ENCODE results near the gene SVEP1.

The SVEP1 gene

DNA sequence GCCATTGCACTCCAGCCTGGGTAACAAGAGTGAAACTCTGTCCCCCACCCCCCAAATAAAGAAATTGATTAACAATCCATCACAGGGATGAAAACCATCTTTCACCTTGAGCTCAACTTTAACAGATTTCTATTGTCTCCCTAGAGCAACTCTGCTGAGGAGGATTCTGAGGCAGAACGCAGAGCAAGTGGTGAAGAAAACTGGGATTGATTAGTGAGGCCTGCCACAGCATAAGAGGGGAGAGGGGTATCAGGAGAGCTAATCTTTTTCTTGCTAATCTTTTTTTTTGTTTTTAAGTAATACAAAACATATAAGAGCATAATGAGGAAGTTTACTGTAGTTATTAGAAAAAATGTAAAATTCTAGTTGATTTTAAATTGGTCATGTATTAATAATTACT lies 250.8 kb downstream of the SVEP1 start:
- in situ Hi-C loops (cut with MboI; ENCODE audit: low sequenced_read_pairs): no loop called here

- in situ Hi-C loops (cut with MboI; ENCODE audit: low sequenced_read_pairs): no loop called here
Measured at GRCh38 chr9:110327716-110328115, 251.8 kb downstream of the SVEP1 start.

DNA sequence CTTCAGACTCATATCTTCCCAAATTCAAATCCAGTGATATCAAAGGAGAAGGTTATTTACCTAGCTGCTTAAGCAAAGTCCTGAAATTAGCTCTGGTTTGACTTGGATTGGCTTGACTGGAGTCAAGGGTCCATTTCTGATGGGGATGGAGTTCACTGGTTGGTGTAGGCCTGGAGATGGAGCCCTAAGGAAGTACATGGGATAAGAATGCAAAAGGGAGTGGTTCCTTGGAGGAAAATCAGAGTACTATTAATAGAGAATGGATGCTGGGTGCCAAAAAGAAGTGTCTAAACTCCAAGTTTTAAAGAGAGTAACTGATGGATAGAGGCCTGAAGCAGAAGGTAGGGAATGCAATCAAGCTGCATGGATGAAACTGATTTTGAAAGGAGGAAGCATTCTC lies 255.7 kb downstream of the SVEP1 start:
- in situ Hi-C loops (cut with MboI; ENCODE audit: low sequenced_read_pairs): no loop called here

GRCh38 chr9:110320651-110321445 lies 258.7 kb downstream of the SVEP1 start:
- in situ Hi-C loops (cut with MboI; ENCODE audit: low sequenced_read_pairs): no loop called here

DNA sequence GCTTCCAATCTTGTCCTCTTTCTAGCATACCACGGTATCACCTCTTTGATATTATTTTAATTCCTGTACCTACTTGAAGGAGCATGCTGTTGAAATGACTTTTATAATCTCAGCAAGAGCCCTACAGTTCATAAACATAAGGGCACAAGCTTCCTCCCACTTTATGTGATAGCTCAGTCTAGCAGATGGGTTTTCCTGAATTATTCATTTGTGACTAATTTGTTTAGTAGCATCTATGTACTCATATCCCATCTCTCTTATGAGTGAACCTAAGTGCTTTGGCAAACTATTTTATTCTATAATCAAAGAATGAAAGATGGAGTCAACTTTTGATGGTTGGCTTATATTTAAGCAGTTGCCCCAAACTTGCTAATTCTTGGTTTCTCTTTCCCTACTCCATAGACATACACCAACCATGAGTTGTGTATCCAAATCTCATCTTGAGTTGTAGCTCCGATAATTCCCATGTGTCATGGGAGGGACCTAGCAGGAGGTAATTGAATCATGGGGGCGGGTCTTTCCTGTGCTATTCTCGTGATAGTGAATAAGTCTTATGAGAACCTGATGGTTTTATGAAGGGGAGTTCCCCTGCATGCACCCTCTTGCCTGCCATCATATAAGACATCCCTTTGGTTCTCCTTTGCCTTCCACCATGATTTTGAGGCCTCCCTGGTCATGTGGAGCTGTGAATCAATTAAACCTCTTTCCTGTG lies 259.6 kb downstream of the SVEP1 start:
- in situ Hi-C loops (cut with MboI; ENCODE audit: low sequenced_read_pairs): no loop called here

DNA sequence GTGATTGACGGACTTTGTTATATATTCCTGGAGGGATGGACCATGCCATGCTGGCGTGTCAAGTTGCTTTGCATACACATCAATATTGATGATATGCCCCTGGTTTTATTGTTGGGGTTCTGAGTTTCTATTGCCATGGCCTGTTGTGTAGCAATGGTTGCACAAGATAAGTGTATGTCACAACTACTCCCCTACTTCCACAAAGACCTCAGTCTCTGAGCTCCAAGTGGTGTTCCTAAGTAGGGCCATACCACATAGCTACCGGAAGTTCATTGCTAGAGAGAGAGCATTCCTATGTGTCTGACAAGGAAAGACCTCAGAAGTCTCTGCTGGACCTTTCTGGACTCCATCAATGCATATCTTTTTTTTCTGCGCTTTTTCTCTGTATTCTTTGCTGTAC lies 261.6 kb downstream of the SVEP1 start:
- in situ Hi-C loops (cut with MboI; ENCODE audit: low sequenced_read_pairs): no loop called here

GRCh38 chr9:110316261-110317075 lies 263.1 kb downstream of the SVEP1 start:
- in situ Hi-C loops (cut with MboI; ENCODE audit: low sequenced_read_pairs): no loop called here
